ENCODE data around the gene MACROD2. TPM values are rescaled to one million over a fixed set of nuclear protein-coding genes. Genes with fewer than 3 reads are reported as not detected.

Gene MACROD2
- total RNA-seq, 1 experiment from 2014 or later = 0.12 TPM

DNA sequence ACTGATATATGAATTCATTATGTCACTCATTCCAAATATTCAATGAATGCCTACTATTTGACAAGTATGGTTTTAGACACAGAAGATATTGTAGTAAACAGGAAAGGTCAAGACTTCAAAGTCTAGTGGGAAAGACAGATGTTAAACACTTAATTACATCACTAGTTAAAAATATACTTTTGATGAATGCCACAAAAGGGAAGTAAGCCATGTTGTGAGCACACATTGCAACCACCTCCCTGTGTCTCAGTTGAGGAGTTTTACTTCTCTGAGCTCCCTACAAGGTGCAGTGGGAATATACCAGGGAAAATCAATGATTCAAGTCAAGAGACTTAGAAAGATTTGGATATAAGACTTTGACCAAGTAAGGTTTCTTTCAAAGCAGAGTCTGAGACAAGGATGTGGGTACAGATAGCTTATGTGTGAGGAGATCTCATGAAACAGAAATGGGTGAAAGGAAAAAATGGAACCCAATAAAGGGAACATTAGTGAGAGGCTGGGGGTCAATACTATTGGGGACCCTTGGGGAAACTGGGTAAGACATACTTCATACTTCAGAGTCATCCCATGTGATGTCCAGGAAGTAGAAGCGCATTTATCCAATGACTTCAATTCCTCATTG, 2074.2 kb downstream of the MACROD2 start:
- Histone ChIP-seq H3K4me1 (no peaks in the 10 kb centered on the region), H3K27me3 (no peaks in the 10 kb centered on the region), H3K9me3 (replicated peaks) (no peaks in the 10 kb centered on the region), H3K27ac (no peak overlapping the region), H3K4me3 (no peak overlapping the region), H3K36me3 (no peaks in the 10 kb centered on the region)
- no peak for DNase-seq

DNA sequence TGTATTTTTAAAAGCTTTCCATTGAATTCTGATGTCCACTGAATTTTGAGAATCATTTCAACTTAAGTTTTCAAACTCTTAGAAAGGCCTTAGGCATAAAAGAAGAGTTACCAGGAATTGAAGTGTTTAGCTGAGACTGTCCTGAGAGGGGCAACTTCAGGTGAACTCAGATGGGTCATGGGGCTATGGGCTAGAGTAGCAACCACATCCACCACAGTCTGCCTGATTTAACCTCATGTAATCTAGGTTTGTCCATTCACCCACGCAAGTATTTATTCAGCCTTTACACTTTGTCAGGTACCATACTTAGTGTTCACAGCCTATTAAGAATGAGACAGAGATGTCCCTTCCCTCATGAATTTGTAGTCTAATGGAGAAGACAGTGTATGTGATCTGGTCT, 2076.9 kb downstream of the MACROD2 start:
- DNase-seq = no peak
- no peaks in the 10 kb centered on the region for H3K36me3 ChIP-seq
- no peaks in the 10 kb centered on the region for H3K4me1 ChIP-seq
- no peak overlapping the region for H3K4me3 ChIP-seq
- no peaks in the 10 kb centered on the region for H3K9me3 ChIP-seq (replicated peaks)
- no peaks in the 10 kb centered on the region for H3K27me3 ChIP-seq
- H3K27ac ChIP-seq = no peak overlapping the region

DNA sequence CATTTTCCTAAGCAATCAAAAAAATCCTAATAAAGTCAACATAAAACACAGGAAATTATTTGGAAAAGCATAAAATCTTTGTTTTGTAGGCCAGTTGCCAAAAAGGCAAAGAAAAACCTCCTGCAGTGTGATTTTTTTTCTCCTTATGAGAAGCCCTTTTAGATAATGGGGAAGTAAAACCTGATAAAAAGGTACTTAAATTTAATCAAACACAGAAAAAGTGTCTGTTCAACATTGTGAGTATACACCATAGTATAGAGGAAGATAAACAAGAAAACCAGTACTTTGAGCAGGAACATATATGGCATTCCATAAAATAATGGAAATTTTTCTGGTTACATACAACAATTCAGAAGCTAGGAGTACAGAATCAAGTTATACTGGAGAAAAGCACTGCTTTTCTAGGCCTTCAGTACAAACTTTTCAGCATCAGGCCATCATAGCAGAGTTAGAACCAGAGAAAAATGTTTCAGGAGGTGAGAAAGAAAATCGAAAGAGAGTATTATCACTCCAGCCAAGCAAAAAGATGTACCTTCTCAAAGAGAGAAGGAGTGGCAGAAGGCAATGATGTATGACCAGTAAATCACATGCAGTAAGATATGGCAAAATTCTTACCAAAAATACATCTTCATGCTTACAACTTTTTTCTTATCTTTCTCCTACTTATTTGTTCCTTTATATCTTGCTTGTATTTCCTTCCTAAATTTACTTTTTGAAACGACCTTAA, 2083.0 kb downstream of the MACROD2 start:
- Histone ChIP-seq H3K27me3 (no peaks in the 10 kb centered on the region), H3K4me1 (no peaks in the 10 kb centered on the region), H3K36me3 (no peaks in the 10 kb centered on the region), H3K9me3 (replicated peaks) (no peaks in the 10 kb centered on the region), H3K4me3 (no peak overlapping the region), H3K27ac (no peak overlapping the region)
- DNase-seq = no peak

DNA sequence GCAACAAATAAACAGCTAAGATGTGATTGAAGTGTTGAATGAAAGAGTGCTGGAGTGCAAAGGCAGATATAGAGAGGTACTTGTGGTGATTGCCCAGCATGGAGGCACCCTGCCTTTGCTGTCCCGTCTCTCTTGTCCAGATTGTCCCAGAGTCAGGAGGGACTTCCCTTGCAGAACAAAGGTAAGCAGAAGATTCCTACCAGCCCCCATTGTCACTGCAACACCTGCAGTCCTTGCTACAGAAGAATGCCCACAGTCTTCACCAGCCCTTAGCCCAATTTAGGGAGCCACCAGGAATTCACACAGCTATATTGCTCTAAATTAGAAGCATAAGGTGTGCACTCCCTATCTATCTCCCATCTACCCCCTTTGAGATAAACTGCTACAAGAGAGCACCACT, 2086.1 kb downstream of the MACROD2 start:
- no peak overlapping the region for H3K27ac ChIP-seq
- H3K4me3 ChIP-seq = no peak overlapping the region
- H3K36me3 ChIP-seq = no peaks in the 10 kb centered on the region
- DNase-seq = no peak
- no peaks in the 10 kb centered on the region for H3K4me1 ChIP-seq
- no peaks in the 10 kb centered on the region for H3K27me3 ChIP-seq
- H3K9me3 ChIP-seq (replicated peaks) = no peaks in the 10 kb centered on the region

DNA sequence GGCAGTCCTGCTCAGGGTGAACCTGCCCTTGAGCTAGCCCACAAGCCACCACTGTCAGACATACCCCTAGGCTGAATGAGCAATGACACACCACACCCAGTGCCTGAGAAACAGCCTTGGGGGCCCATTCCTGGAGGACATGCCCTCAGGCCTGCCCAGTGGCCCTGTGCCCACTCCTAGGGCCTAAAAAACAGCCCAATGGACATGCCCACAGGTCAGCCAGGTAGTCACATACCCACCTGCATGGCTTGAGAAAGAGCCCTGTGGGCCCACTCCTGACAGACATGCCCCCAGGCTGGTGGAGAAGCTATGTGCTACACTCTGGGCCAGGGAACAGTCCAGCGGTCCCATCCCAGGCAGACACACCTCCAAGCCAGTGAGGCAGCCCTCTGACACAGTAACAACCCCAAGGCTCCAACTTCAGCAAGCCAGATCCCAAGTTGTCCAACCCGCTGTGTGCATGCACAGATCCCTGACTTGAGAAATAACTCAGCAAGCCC, 2086.8 kb downstream of the MACROD2 start:
- Histone ChIP-seq H3K27me3 (no peaks in the 10 kb centered on the region), H3K36me3 (no peaks in the 10 kb centered on the region), H3K27ac (no peak overlapping the region), H3K4me1 (no peaks in the 10 kb centered on the region), H3K4me3 (no peak overlapping the region), H3K9me3 (replicated peaks) (no peaks in the 10 kb centered on the region)
- DNase-seq = no peak

DNA sequence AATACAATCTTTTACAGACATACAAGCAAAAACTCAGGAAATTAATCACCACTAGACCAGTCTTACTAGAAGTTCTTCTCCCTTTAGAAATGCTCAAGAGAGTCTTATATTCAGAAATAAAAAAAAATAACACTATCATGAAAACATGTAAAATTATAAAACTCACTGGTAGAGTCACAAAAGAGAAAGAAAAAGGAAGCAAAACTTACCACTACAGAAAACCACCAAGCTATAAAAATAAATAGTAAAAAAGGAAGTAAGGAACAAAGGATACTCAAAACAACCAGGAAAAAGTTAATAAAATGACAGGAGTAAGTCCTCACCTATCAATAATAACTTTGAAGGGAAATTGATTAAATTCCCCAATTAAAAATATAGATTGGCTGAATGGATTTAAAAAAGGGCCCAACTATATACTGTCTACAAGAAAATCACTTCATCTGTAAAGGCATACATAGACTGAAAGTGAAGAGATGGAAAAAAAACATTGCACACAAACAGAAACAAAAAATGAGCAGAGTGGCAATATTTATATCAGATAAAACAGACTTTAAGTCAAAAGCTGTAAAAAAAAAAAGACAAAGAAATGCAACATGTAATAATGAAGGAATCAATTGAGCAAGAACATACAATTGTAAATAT, 2088.4 kb downstream of the MACROD2 start:
- DNase-seq = no peak
- H3K4me3 ChIP-seq = no peak overlapping the region
- H3K9me3 ChIP-seq (replicated peaks) = no peaks in the 10 kb centered on the region
- H3K27me3 ChIP-seq = no peaks in the 10 kb centered on the region
- no peaks in the 10 kb centered on the region for H3K36me3 ChIP-seq
- H3K27ac ChIP-seq = no peak overlapping the region
- H3K4me1 ChIP-seq = no peaks in the 10 kb centered on the region

DNA sequence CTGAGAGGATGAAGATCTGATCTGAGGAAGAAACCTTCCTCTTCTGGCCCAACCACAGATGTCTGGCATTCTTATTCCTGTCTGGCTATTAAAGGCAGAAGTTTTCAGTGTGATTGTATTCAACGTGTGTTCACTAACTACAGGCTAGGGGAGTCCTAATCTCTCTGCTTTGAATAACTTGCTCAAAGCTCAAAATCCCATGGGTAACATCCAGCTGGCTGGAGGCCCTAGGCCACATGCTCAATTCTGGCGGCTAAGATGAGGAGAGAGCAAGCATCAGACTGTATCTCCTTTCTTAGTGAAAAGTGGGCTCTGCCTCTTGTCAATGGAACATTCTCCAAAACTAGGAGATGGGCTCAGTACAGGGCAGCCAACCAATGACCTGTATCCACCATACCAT, 2099.9 kb downstream of the MACROD2 start:
- H3K4me1 ChIP-seq = no peaks in the 10 kb centered on the region
- no peak overlapping the region for H3K27ac ChIP-seq
- H3K4me3 ChIP-seq = no peak overlapping the region
- peaks cover 2% of the 10 kb centered on the region; the same call in 1 of the 2 replicates for H3K27me3 ChIP-seq
- no peaks in the 10 kb centered on the region for H3K36me3 ChIP-seq
- DNase-seq = no peak
- H3K9me3 ChIP-seq (replicated peaks) = no peaks in the 10 kb centered on the region; the same call in 1 of the 2 replicates

DNA sequence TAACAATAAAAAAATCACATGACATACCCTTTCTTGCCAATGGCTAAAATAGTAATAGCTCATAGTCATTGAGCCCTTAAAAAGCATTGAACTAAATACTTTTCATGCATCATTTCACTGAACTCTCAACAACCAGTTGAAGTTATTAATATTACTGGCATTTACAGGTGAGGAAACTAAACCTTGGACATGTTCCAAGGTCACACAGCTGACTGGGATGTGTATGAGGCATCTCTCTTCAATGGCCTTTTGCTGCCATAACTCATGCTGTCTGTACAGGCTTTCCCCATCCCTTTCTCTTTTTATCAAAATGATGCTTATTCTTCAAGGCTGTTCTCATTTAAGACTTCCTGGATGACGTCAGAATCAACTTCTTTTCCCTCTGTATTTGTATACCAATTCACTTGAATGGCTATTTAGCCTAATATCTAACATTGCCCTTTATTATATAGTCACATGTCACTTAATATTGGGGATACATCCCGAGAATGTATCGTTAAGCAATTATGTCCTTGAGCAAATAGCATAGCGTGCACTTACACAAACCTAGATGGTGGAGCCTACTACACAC, 2101.5 kb downstream of the MACROD2 start:
- Histone ChIP-seq H3K9me3 (replicated peaks) (no peaks in the 10 kb centered on the region), H3K36me3 (no peaks in the 10 kb centered on the region), H3K27me3 (peaks cover 2% of the 10 kb centered on the region; the same call in 1 of the 2 replicates), H3K27ac (no peak overlapping the region), H3K4me1 (no peaks in the 10 kb centered on the region), H3K4me3 (no peak overlapping the region)
- no peak for DNase-seq

DNA sequence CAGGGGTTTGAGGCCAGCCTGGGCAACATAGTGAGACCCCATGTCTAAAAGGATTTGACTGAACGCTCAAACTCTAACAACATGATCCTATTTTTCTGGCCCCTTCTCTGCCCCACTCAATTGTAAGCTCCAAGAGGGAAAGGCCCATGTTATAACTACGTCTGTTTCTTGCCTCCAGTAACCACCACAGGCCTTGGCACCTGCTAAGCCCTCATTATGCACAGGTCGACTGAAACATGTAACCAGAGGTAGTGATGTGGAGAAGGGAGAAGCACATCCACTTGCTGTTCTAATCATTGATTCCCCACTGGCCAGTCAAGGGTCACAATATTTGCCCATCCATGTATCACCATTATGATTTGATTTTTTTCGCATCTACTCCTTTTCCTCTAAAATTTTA, 2102.5 kb downstream of the MACROD2 start:
- Histone ChIP-seq H3K36me3 (no peaks in the 10 kb centered on the region), H3K27ac (no peak overlapping the region), H3K4me1 (no peaks in the 10 kb centered on the region), H3K4me3 (no peak overlapping the region), H3K27me3 (peaks cover 2% of the 10 kb centered on the region; the same call in 1 of the 2 replicates), H3K9me3 (replicated peaks) (no peaks in the 10 kb centered on the region)
- DNase-seq = no peak

DNA sequence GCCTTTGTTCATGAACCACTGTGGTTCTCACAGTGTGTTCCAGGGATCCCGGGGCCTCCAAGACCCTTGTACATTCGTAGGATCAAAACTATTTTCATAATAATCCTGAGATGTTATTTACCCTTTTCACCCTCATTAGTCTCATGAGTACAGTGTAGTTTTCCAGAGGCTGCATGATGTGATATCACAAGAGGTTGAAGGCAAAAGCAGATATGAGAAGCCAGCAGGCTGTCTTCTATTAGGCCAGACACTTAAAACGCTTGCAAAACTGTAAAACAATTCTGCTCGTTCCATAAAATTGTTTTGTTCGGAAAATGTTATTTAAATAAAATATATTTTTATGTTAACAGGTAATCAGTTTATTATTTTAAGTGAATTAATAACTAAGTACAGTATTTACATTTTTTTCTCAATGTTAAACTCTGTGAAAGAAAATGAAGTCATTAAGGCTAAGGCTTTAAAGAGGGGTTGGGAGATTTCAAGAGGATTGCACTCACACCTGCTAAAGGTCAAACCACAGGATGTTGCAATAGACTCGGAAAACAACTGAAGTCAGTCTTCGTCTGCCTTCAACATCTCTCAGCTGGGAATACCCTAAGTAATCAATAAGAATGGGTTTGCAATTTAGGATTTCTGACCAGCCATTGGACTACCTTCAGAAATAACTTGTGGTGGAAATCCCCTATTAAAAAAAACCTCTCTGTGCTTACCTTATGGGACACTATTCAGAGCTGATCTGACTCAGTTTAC, 2103.7 kb downstream of the MACROD2 start:
- DNase-seq = peak in 1 of 2 experiments; percentile 28
- no peaks in the 10 kb centered on the region for H3K36me3 ChIP-seq

DNA sequence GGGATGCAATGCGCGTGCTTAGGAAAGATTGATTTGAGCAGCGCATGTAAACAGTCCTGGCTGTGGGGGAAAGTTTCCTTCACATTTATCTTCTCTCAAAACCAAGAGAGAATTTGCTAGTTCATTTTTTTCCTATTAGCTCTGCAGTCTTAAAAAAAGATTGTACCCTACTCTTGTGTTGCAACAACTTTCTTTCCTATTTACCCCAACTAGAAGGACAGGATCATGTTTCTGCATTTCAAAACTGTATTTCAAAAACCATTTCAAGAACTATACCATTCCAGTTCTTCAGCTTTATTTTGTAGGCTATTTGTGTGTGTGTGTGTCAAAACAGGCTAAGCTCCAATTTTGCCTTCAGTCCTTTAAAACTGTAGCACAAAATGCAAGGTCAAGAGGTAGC, 2104.8 kb downstream of the MACROD2 start:
- H3K27ac ChIP-seq = no peak overlapping the region
- H3K4me3 ChIP-seq = no peak overlapping the region
- peaks cover 2% of the 10 kb centered on the region; the same call in 1 of the 2 replicates for H3K27me3 ChIP-seq
- no peaks in the 10 kb centered on the region for H3K36me3 ChIP-seq
- H3K9me3 ChIP-seq (replicated peaks) = no peaks in the 10 kb centered on the region
- no peak for DNase-seq
- no peaks in the 10 kb centered on the region for H3K4me1 ChIP-seq

More for the DNA sequence above, 2103.7 kb downstream of the MACROD2 start:
- Histone ChIP-seq H3K4me1 (no peaks in the 10 kb centered on the region), H3K9me3 (replicated peaks) (no peaks in the 10 kb centered on the region), H3K4me3 (no peak overlapping the region), H3K27me3 (peaks cover 2% of the 10 kb centered on the region; the same call in 1 of the 2 replicates), H3K27ac (no peak overlapping the region)

DNA sequence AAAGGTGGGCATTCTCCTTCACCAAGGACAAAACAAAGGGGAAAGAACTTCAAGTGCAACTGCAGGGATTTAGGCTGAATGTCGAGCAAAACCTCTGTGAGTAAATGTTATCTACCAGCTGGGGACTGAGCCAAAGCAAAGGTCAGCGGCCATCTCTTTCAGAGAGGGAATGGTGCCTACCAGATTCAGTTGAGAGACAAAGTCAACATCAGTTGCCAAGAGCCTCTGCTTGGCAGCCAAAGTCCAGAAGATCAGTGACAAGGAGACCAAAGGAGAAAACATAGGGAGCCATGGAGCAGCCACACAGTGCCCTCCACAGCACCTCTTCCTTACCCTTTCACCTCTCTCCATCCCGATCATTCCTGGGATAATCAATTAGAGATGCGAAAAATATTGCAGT, 2105.5 kb downstream of the MACROD2 start:
- no peaks in the 10 kb centered on the region for H3K4me1 ChIP-seq
- H3K9me3 ChIP-seq (replicated peaks) = no peaks in the 10 kb centered on the region
- H3K36me3 ChIP-seq = no peaks in the 10 kb centered on the region
- H3K27me3 ChIP-seq = peaks cover 2% of the 10 kb centered on the region; the same call in 1 of the 2 replicates
- H3K27ac ChIP-seq = no peak overlapping the region
- DNase-seq = no peak
- no peak overlapping the region for H3K4me3 ChIP-seq
